Astrocyte (in vitro differentiated cells and primary cell): ENCODE results near the gene ESF1. TPM values are rescaled to one million over a fixed set of nuclear protein-coding genes. Genes with fewer than 3 reads are reported as not detected.

Source experiments
- DNase-seq: peaks from one replicate; pipeline ENCODE4 v3.0.0-alpha.2; 2010; ENCODE audit warnings: low read depth
- FAIRE-seq: peaks from 2 replicates; lab custom pipeline; 2011; peaks lifted over from hg19 to GRCh38; lab: Jason Lieb, UNC
- H2AFZ ChIP-seq: 2 replicates; pipeline ENCODE4 v1.6.0; 2012; ENCODE audit warnings: low read depth, low read length, inconsistent platforms
- H3K27ac ChIP-seq: 2 replicates; pipeline ENCODE4 v1.5.1; 2011; ENCODE audit warnings: low read depth, low read length, inconsistent platforms
- H3K27me3 ChIP-seq: 2 replicates; pipeline ENCODE4 v1.6.0; 2011; ENCODE audit warnings: low read length, inconsistent platforms; ENCODE audit not compliant: insufficient read depth
- H3K36me3 ChIP-seq: 2 replicates; pipeline ENCODE4 v1.5.1; 2011; ENCODE audit warnings: low read length, inconsistent platforms; ENCODE audit not compliant: insufficient read depth
- H3K4me1 ChIP-seq: 2 replicates; pipeline ENCODE4 v1.5.1; 2011; ENCODE audit warnings: low read length, inconsistent platforms; ENCODE audit not compliant: insufficient read depth
- H3K4me2 ChIP-seq: 2 replicates; pipeline ENCODE4 v1.6.0; 2012; ENCODE audit warnings: low read length, inconsistent platforms
- H3K4me3 ChIP-seq: 2 replicates; pipeline ENCODE4 v1.5.1; 2011; ENCODE audit warnings: low read depth, mild to moderate bottlenecking, low read length, inconsistent platforms; ENCODE audit not compliant: insufficient read depth
- H3K79me2 ChIP-seq: 2 replicates; pipeline ENCODE4 v1.6.0; 2012; ENCODE audit warnings: mild to moderate bottlenecking, low read length, inconsistent platforms; ENCODE audit not compliant: insufficient read depth
- H3K9ac ChIP-seq: 2 replicates; pipeline ENCODE4 v1.6.0; 2012; ENCODE audit warnings: mild to moderate bottlenecking, low read length, inconsistent platforms
- H3K9me3 ChIP-seq: 2 replicates; pipeline ENCODE4 v1.5.1; 2012; ENCODE audit warnings: low read depth, mild to moderate bottlenecking, low read length, inconsistent platforms; ENCODE audit not compliant: insufficient read depth
- H4K20me1 ChIP-seq: 2 replicates; pipeline ENCODE4 v1.6.0; 2012; ENCODE audit warnings: low read length, inconsistent platforms; ENCODE audit not compliant: insufficient read depth
- H3K27ac Mint-ChIP-seq: one replicate; pipeline ENCODE4 v1.8.0; 2021; ENCODE audit warnings: mild to moderate bottlenecking, mixed read lengths; ENCODE audit not compliant: unreplicated experiment
- H3K27me3 Mint-ChIP-seq: one replicate; pipeline ENCODE4 v1.8.0; 2021; ENCODE audit warnings: low read depth, mixed read lengths; ENCODE audit not compliant: unreplicated experiment
- H3K36me3 Mint-ChIP-seq: one replicate; pipeline ENCODE4 v1.8.0; 2021; ENCODE audit warnings: low read depth, mixed read lengths; ENCODE audit not compliant: unreplicated experiment
- H3K4me1 Mint-ChIP-seq: one replicate; pipeline ENCODE4 v1.8.0; 2021; ENCODE audit warnings: low read depth, mixed read lengths; ENCODE audit not compliant: unreplicated experiment
- H3K4me3 Mint-ChIP-seq: one replicate; pipeline ENCODE4 v1.8.0; 2021; ENCODE audit warnings: mild to moderate bottlenecking, moderate library complexity, mixed read lengths; ENCODE audit not compliant: unreplicated experiment
- H3K9me3 Mint-ChIP-seq: one replicate; pipeline ENCODE4 v1.8.0; 2021; ENCODE audit warnings: mild to moderate bottlenecking, mixed read lengths; ENCODE audit not compliant: unreplicated experiment
- EZH2 ChIP-seq: IDR thresholded peaks from 2 replicates; pipeline ENCODE4 v1.6.1; 2012; ENCODE audit warnings: mild to moderate bottlenecking, low read length, inconsistent platforms; ENCODE audit not compliant: insufficient read depth
- total RNA-seq: library from RNA; stranded (reverse); gene quantifications from 2 replicates; pipeline ENCODE4 v1.2.1, GENCODE V29; 2021
- TF ChIP-seq, protein P1 (sequence below): IDR thresholded peaks from 2 replicates; pipeline ENCODE4 v1.5.1; 2011; ENCODE audit warnings: low read depth, mild to moderate bottlenecking, inconsistent platforms, low read length, moderate library complexity; ENCODE audit not compliant: insufficient read depth

Gene ESF1
- total RNA-seq, 1 donor from 2014 or later = 13.9 TPM

DNA sequence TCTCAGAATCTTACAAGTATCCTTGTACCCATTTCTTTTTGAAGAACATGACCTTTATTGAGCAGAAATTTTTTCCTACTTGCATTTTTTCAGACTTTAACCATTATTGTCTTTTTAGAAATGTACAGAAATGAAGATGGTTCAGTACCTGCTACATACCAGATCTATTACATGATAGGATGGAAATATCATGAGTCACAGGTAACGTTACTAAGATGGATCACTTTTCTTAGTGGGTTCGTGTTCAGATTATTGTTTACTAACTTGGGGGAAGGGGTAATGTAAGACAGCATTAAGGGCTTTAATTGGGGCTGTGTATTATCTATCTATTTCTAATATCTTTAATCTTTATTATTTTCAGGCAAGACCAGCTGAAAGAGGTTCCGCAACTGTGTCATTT is 32.0 kb upstream of the ESF1 start:
- DNase-seq = peak; percentile 11
- no peak for FAIRE-seq
- Mint-ChIP-seq H3K27ac (no peak overlapping the region), H3K4me3 (no peak overlapping the region), H3K4me1 (peaks cover 2% of the 10 kb centered on the region), H3K9me3 (no peaks in the 10 kb centered on the region), H3K36me3 (peaks cover 4% of the 10 kb centered on the region), H3K27me3 (no peaks in the 10 kb centered on the region)
- H3K27me3 ChIP-seq = no peaks in the 10 kb centered on the region
- H3K36me3 ChIP-seq = peaks cover 23% of the 10 kb centered on the region
- no peaks in the 10 kb centered on the region for H3K79me2 ChIP-seq
- H3K4me1 ChIP-seq = no peaks in the 10 kb centered on the region
- H3K4me2 ChIP-seq = no peak overlapping the region
- no peak overlapping the region for H3K4me3 ChIP-seq
- no peak overlapping the region for H2AFZ ChIP-seq
- H3K27ac ChIP-seq = no peak overlapping the region
- TF ChIP-seq, protein P1, sequence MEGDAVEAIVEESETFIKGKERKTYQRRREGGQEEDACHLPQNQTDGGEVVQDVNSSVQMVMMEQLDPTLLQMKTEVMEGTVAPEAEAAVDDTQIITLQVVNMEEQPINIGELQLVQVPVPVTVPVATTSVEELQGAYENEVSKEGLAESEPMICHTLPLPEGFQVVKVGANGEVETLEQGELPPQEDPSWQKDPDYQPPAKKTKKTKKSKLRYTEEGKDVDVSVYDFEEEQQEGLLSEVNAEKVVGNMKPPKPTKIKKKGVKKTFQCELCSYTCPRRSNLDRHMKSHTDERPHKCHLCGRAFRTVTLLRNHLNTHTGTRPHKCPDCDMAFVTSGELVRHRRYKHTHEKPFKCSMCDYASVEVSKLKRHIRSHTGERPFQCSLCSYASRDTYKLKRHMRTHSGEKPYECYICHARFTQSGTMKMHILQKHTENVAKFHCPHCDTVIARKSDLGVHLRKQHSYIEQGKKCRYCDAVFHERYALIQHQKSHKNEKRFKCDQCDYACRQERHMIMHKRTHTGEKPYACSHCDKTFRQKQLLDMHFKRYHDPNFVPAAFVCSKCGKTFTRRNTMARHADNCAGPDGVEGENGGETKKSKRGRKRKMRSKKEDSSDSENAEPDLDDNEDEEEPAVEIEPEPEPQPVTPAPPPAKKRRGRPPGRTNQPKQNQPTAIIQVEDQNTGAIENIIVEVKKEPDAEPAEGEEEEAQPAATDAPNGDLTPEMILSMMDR = no peak
- TF ChIP-seq EZH2 = no peak
- no peaks in the 10 kb centered on the region for H3K9me3 ChIP-seq
- no peak overlapping the region for H3K9ac ChIP-seq
- H4K20me1 ChIP-seq = peaks cover 6% of the 10 kb centered on the region

DNA sequence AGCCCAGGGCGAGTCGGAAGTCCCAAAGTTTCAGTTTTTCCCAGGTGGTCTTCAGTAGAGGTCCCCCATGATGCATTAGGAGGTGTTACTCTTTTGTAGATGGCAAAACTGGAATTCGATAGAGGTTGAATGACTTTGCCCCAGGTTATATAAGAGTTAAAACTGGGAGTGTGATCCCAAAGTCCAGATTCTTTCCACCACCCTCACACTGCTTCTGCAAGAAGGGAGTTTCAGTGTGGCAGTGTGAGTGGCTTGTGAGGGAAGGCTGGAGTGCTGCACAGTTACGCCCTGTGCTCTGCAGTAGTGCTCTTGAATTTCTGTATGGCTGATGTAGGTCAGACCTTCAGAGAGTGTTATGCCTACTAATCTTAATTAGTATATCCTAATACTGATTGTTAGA is 30.0 kb upstream of the ESF1 start:
- Mint-ChIP-seq H3K36me3 (peaks cover 4% of the 10 kb centered on the region), H3K4me3 (no peak overlapping the region), H3K27me3 (no peaks in the 10 kb centered on the region), H3K27ac (no peak overlapping the region), H3K4me1 (no peaks in the 10 kb centered on the region), H3K9me3 (no peaks in the 10 kb centered on the region)
- H4K20me1 ChIP-seq = peaks cover 6% of the 10 kb centered on the region
- H3K9ac ChIP-seq = no peak overlapping the region
- no peak overlapping the region for H2AFZ ChIP-seq
- DNase-seq (no peak), FAIRE-seq (no peak)
- H3K4me2 ChIP-seq = no peak overlapping the region
- H3K27ac ChIP-seq = no peak overlapping the region
- H3K4me3 ChIP-seq = no peak overlapping the region
- no peaks in the 10 kb centered on the region for H3K27me3 ChIP-seq
- H3K79me2 ChIP-seq = no peaks in the 10 kb centered on the region
- H3K4me1 ChIP-seq = no peaks in the 10 kb centered on the region
- no peaks in the 10 kb centered on the region for H3K9me3 ChIP-seq
- H3K36me3 ChIP-seq = peaks cover 29% of the 10 kb centered on the region
- TF ChIP-seq, protein P1 = no peak
- TF ChIP-seq EZH2 = no peak

DNA sequence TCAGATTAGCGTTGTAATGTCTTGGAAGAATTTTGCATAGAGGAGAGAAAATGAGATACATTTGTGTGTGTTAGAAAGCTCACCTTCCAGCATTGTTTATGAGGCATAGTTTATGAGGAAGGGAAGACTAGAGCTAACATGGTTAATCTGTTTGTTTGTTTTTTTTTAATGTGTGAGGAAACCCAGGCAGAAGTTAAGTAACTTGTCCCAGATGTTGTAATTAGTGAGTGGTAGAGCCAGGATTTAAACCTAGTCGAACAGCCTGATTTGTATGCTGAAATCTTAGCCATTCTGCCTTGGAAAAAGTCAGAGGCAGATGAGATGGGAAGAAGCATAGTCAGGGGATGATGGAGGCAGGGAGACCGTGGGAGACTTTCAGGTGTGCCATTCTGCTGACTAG is 29.2 kb upstream of the ESF1 start:
- Histone ChIP-seq H3K9me3 (no peaks in the 10 kb centered on the region), H3K79me2 (no peaks in the 10 kb centered on the region), H3K4me2 (no peak overlapping the region), H3K36me3 (peaks cover 37% of the 10 kb centered on the region), H3K4me3 (no peak overlapping the region), H3K9ac (no peak overlapping the region), H2AFZ (no peak overlapping the region), H3K27me3 (no peaks in the 10 kb centered on the region), H4K20me1 (peaks cover 6% of the 10 kb centered on the region), H3K4me1 (no peaks in the 10 kb centered on the region), H3K27ac (no peak overlapping the region)
- no peak overlapping the region for H3K4me3 Mint-ChIP-seq
- no peaks in the 10 kb centered on the region for H3K27me3 Mint-ChIP-seq
- no peak for FAIRE-seq
- TF ChIP-seq, protein P1 = no peak
- TF ChIP-seq EZH2 = no peak
- H3K4me1 Mint-ChIP-seq = no peaks in the 10 kb centered on the region
- H3K27ac Mint-ChIP-seq = no peak overlapping the region
- no peak for DNase-seq
- H3K9me3 Mint-ChIP-seq = no peaks in the 10 kb centered on the region
- peaks cover 4% of the 10 kb centered on the region for H3K36me3 Mint-ChIP-seq
